Measurements from ENCODE around the gene IRF2BPL.

IRF2BPL gene

GRCh38 chr14:77068517-77069200 lies 40.2 kb upstream of the IRF2BPL start:
- no peak for TF ChIP-seq CTCF (IDR thresholded peaks at IDR 0.05; ENCODE audit: insufficient read depth, low read depth, low read length, missing control alignments)

DNA sequence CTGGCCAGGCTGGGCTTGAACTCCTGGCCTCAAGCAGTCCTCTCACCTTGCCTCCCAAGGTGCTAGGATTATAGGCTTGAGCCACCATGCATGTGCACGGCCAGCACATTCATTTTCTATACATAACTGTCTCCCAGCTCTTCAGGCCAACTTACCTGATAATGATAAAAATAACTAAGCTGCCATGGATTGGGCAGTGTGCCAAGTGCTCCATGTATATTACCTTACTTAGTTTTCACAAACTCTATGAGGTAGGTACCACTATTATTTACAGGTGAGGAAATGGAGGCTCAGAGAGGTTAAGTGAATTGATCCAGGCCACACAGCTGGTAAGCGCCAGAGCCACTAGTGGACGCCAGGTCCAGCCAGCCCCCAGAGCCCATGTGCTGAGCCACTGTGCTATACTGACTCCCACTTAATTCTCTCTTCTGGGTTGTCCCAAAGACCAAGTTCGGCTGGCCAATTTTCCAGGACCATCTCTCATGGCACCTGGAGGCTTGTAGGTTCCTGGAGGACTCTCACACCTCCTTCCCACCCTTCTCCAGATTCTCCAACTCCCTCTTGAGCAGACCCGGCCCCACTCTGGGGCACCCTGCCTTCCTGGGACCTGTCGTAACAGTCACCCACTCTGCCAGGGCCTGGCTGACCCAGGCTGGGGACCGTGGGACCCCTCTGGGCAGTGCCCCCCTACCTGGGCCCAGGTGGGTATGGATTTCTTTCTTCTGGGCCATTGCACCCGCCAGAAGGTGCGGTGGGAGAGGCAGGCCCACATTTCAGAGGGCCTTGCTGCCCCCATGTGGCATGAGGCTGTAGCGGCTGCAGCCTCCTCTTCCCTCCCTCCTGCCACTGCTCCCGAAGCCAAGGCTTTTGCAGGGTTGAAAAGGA lies 39.4 kb upstream of the IRF2BPL start:
- H3K4me3 ChIP-seq (ENCODE audit: low read depth, low read length), result no peak overlapping the region
- peak; percentile 68 for DNase-seq (ENCODE audit: low read depth)
- peak; percentile 84 for TF ChIP-seq CTCF (IDR thresholded peaks at IDR 0.05; ENCODE audit: insufficient read depth, low read depth, low read length, missing control alignments)

More at GRCh38 chr14:77068517-77069200, 40.2 kb upstream of the IRF2BPL start:
- H3K4me3 ChIP-seq (ENCODE audit: low read depth, low read length), result no peak overlapping the region
- no peak for DNase-seq (ENCODE audit: low read depth)

DNA sequence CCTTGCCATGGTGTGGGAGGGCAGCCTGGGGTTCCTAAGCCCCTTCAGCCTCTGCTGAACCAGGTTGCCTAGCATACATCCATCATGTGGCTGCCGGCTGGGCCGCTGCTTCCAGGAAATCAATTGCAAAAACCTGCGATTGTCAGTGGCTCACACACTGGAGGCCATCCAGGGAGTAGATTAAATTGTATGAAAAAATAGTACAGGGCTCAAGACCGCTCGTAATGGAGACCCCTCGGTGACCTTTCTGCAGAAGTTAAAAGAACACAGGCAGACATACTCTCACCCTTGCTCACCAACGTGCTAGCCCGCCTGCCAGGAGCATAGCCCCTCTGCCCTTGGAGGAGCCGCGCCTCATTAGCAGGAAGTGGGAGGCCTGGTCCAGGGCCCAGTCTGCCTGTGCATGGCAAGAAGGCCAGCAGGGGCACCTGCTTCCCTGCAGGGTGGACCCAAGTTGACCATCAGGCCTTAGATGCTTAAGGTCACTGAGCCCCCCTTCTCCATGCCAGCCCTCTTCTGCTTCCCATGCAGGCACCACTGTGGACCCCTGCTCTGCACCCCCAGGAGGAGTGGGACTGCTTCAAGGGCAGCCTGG lies 38.2 kb upstream of the IRF2BPL start:
- no peak for DNase-seq (ENCODE audit: low read depth)
- H3K4me3 ChIP-seq (ENCODE audit: low read depth, low read length), result no peak overlapping the region
- TF ChIP-seq CTCF (IDR thresholded peaks at IDR 0.05; ENCODE audit: insufficient read depth, low read depth, low read length, missing control alignments), result no peak

- no peak for TF ChIP-seq CTCF (IDR thresholded peaks at IDR 0.05; ENCODE audit: insufficient read depth, low read depth, low read length, missing control alignments)
- H3K4me3 ChIP-seq (ENCODE audit: low read depth, low read length), result no peak overlapping the region
- peak; percentile 33 for DNase-seq (ENCODE audit: low read depth)
Measured at GRCh38 chr14:77065851-77066577, 37.5 kb upstream of the IRF2BPL start.

DNA sequence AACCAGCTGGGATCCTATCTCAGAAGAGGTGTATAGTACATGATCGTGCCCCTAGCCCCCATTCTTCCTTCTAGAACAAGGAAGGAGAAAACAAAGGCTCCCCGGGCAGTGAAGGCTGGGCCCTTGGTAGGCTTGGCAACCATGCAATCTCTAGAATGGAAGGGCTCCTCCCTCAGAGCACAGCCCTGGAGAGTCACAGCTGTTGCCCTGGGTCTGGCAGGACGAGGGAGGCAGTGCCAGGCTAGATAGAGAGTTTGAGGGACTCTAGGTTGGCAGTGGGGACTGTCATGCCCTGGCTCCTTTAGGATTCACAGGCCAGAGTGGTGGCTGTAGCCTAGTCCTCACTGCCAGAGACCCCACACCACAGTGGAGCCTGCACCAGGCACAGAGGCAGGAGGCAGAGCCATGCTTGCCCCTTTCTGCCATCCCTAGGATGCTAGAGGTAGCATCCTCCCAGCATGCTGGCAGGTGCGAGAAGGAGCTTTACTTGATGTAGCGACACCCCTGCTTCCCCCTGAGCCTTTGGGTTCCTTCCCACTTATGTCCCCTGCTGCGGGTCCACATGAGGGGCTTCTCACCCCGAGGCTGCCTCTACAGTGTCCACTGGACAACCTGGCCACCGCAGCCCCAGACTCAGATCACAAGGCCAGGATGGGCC lies 36.1 kb upstream of the IRF2BPL start:
- no peak for DNase-seq (ENCODE audit: low read depth)

More for the DNA sequence above, 36.1 kb upstream of the IRF2BPL start:
- no peak overlapping the region for H3K4me3 ChIP-seq (ENCODE audit: low read depth, low read length)
- TF ChIP-seq CTCF (IDR thresholded peaks at IDR 0.05; ENCODE audit: insufficient read depth, low read depth, low read length, missing control alignments), result no peak
